ENCODE results near the gene HPS1. TPM values are rescaled to one million over a fixed set of nuclear protein-coding genes. Genes with fewer than 3 reads are reported as not detected.

The HPS1 gene
- polyA plus RNA-seq, 1 of the 3 experiments (the other 2 are of a cell fraction): 41.4 TPM

GRCh38 chr10:98472196-98472595 lies 25.5 kb upstream of the HPS1 start:
- POLR2A ChIA-PET: no interaction called here
- H3K9ac ChIP-seq: no peak overlapping the region
- no peak overlapping the region for H3K27ac ChIP-seq (ENCODE audit: low read depth in 2 of 2, low read length in 1 of 2)
- H3K9me2 ChIP-seq: no peaks in the 10 kb centered on the region
- H3K9me3 ChIP-seq: no peaks in the 10 kb centered on the region
- CTCF ChIA-PET: interaction anchor here (1.8 kb wide), 1 partner anchor 700 kb away, joined by 4 read pairs; no protein-coding TSS in a partner anchor
- no peaks in the 10 kb centered on the region for H3K79me2 ChIP-seq (ENCODE audit: insufficient read depth)
- H3K4me2 ChIP-seq: no peak overlapping the region
- no peak overlapping the region for H2AFZ ChIP-seq (ENCODE audit: low read depth)
- H3K36me3 ChIP-seq (replicated peaks in 1 of 2; ENCODE audit: control insufficient read depth in 1 of 2, insufficient read depth in 2 of 2, low read length in 1 of 2): no peaks in the 10 kb centered on the region
- TF ChIP-seq FOXJ3 (CRISPR knock-in tag; IDR thresholded peaks at IDR 0.05): no peak
- 24% methylated on average over 4 of the region's 4 CpGs for WGBS (ENCODE audit: low lambda C conversion rate)
- no peak for DNase-seq
- H3F3A ChIP-seq (replicated peaks; ENCODE audit: insufficient read depth): no peaks in the 10 kb centered on the region
- H3K27me3 ChIP-seq (ENCODE audit: insufficient read depth): peaks cover 18% of the 10 kb centered on the region; the same call in 1 of the 2 replicates
- no peaks in the 10 kb centered on the region; a peak in 1 of 4 replicates for H3K4me1 ChIP-seq (ENCODE audit: control insufficient read depth in 1 of 2, insufficient read depth in 2 of 2, low read depth in 1 of 2, low read length in 1 of 2)
- H4K20me1 ChIP-seq (ENCODE audit: insufficient read depth): no peaks in the 10 kb centered on the region
- no peak overlapping the region for H3K4me3 ChIP-seq (ENCODE audit: low read depth in 2 of 2, low read length in 1 of 2)

- no peak for TF ChIP-seq EZH2phosphoT487 (IDR thresholded peaks at IDR 0.05; ENCODE audit: borderline replicate concordance, low read depth)
- no peak for TF ChIP-seq RXRA (IDR thresholded peaks at IDR 0.05; ENCODE audit: borderline replicate concordance, low read depth)
- no peak for TF ChIP-seq FOXJ3 (CRISPR knock-in tag; IDR thresholded peaks at IDR 0.05)
- no peak for TF ChIP-seq IRF3 (IDR thresholded peaks at IDR 0.05; ENCODE audit: low read depth, low read length)
- TF ChIP-seq YY1 (IDR thresholded peaks at IDR 0.05; ENCODE audit: low read depth): no peak
- no peak for TF ChIP-seq GATA2 (CRISPR knock-in tag; IDR thresholded peaks at IDR 0.05)
- TF ChIP-seq MAX (IDR thresholded peaks at IDR 0.05; ENCODE audit: low read depth): no peak
- TF ChIP-seq NFIC (IDR thresholded peaks at IDR 0.05; ENCODE audit: borderline replicate concordance): no peak
- TF ChIP-seq PBX3 (IDR thresholded peaks at IDR 0.05): no peak
- no peak for TF ChIP-seq POLR2AphosphoS5 (IDR thresholded peaks at IDR 0.05; ENCODE audit: low read depth, low read length)
- Histone ChIP-seq H4K20me1 (ENCODE audit: insufficient read depth) (no peaks in the 10 kb centered on the region), H3K9ac (no peak overlapping the region), H3K4me1 (ENCODE audit: control insufficient read depth in 1 of 2, insufficient read depth in 2 of 2, low read depth in 1 of 2, low read length in 1 of 2) (no peaks in the 10 kb centered on the region; a peak in 1 of 4 replicates), H2AFZ (ENCODE audit: low read depth) (no peak overlapping the region), H3K27ac (ENCODE audit: low read depth in 2 of 2, low read length in 1 of 2) (no peak overlapping the region), H3K4me2 (no peak overlapping the region), H3K9me2 (no peaks in the 10 kb centered on the region), H3K36me3 (replicated peaks in 1 of 2; ENCODE audit: control insufficient read depth in 1 of 2, insufficient read depth in 2 of 2, low read length in 1 of 2) (no peaks in the 10 kb centered on the region), H3K4me3 (ENCODE audit: low read depth in 2 of 2, low read length in 1 of 2) (no peak overlapping the region), H3K79me2 (ENCODE audit: insufficient read depth) (no peaks in the 10 kb centered on the region), H3K27me3 (ENCODE audit: insufficient read depth) (peaks cover 18% of the 10 kb centered on the region; the same call in 1 of the 2 replicates), H3K9me3 (no peaks in the 10 kb centered on the region), H3F3A (replicated peaks; ENCODE audit: insufficient read depth) (no peaks in the 10 kb centered on the region)
- 43% methylated on average over 5 of the region's 5 CpGs for WGBS (ENCODE audit: low lambda C conversion rate)
- ChIA-PET POLR2A (no interaction called here), CTCF (interaction anchor here (1.8 kb wide), 1 partner anchor 702 kb away, joined by 4 read pairs; no protein-coding TSS in a partner anchor)
- DNase-seq: no peak
Observed at GRCh38 chr10:98470850-98471249, 24.1 kb upstream of the HPS1 start.

Measured in SK-N-SH (cell line).